NCI-H82 treated with DMSO at 0.1 percent for 48 hours (cell line): ENCODE data around the gene ACTR1A.
"Not testable (repeated sequence)": the region's sequence is repeated elsewhere in the genome, so short reads cannot be mapped to it uniquely, and the experiment has no call there.

Experiments
- DNase-seq: peaks from one replicate; lab custom pipeline; 2025; ENCODE audit not compliant: unreplicated experiment; lab: John Stamatoyannopoulos, UW

Gene ACTR1A

GRCh38 chr10:102515724-102516123 lies 13.2 kb upstream of the ACTR1A start:
- no peak for DNase-seq

GRCh38 chr10:102514487-102515311 lies 12.2 kb upstream of the ACTR1A start:
- no peak for DNase-seq

GRCh38 chr10:102511583-102512274 lies 9.2 kb upstream of the ACTR1A start:
- no peak for DNase-seq

- no peak for DNase-seq
Measured at GRCh38 chr10:102509387-102509786, 6.9 kb upstream of the ACTR1A start.

GRCh38 chr10:102508506-102508905 lies 6.0 kb upstream of the ACTR1A start:
- DNase-seq: no peak

- no peak for DNase-seq
Measured at GRCh38 chr10:102507521-102507920, 5.0 kb upstream of the ACTR1A start.

GRCh38 chr10:102505462-102506115 lies 3.1 kb upstream of the ACTR1A start:
- DNase-seq: no peak

GRCh38 chr10:102504976-102505300 lies 2.4 kb upstream of the ACTR1A start:
- DNase-seq: no peak

GRCh38 chr10:102504179-102504975 lies 1.9 kb upstream of the ACTR1A start:
- no peak for DNase-seq

- DNase-seq: peak; percentile 92
Measured at GRCh38 chr10:102503264-102504178, 1.0 kb upstream of the ACTR1A start, which contains the start of gene SUFU. Gene SUFU, plus strand, starts transcription at chr10:102503972. Its CDS starts 181 bp downstream, at chr10:102504153.

DNA sequence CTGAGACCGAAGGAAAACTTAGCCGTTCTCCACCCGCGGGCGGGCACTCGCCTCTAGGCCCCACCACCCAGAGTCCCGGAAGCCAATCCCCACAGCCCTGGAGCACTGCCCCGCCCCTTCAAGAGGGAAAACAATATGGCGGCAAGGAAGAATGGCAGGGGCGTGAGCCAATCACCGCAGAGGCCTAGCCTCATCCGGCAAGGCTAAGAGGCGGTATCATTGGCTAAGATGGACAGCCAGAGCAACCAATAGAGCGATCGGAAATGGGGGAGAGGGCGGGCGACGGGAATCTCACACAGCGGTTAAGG lies 529 bp downstream of the ACTR1A start:
- peak; percentile 94 for DNase-seq

DNA sequence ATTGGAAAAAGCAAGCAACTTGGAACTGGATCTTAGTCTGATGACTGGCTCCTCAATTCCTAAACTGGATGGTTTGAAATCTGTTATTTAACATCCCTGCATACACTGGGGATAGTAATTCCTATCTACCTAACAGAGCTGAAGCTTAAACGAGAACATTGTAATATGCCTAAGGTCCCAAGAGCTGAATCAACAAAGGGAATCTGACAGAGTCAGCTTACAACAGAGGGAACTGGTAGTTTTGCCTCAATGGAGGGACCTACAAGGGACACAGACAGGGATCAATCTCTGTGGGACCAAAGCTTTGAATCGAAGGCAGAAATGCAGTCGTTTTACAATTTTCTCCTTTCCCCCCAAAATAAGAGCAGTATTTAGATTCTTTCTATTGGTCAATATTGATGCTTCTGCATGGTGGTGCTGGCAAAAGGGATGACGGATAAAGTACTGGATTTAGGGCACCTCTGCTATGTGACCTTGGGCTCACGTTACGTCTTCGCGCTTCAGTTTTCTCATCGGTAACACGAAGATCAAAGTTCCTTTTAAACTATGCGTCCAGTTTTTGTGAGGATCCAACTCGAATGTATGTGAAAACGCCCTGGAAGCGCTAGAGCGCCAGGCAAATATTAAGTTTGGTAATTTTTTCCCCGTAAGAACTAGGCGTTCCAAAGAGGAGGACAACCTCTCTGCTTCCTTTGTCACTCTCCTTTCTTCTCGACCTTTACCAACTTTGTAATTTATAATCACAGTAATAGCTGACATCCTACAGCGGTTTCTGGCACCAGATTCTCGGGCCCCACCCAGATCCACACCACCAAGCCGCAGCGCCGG lies 1.1 kb downstream of the ACTR1A start:
- DNase-seq: no peak

- DNase-seq: not testable (repeated sequence)
Measured at GRCh38 chr10:102500686-102501085, 1.8 kb downstream of the ACTR1A start.

DNA sequence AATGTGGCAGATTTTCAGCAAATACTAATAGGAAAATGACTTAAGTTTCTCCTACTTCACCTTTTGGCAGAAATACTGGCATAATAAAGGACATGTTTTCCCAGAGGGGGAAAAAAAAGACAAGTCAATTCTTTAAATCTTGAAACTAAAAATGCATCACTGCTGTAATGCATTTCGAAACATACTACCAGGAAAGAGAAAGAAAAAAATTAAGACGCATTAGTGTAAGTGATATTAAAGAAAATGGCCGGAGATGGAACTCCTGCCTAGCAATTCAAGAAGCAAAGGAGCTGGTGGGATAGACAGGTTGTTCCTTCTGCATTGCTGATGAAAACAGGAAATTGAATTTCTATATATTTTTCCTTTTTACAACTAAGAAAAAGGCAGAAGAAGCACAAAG lies 3.2 kb downstream of the ACTR1A start:
- no peak for DNase-seq

DNA sequence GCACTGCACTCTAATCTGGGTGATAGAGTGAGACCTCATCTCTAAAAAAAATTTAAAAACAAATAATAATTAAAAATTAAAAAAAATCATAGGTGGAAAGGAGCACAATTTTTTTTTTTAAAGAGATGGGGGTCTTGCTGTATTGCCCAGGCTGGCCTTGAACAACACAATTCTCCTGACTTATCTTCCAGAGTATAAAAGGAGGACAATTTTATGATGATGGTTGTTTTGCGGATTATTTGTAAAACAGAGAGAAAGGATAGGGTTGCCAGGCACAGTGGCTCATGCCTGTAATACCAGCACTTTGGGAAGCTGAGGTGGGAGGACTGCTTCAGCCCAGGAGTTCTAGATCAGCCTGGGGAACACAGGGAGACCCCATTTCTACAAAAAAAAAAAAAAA lies 5.0 kb downstream of the ACTR1A start:
- DNase-seq: no peak

- DNase-seq: no peak
Measured at GRCh38 chr10:102493771-102494170, 8.7 kb downstream of the ACTR1A start.

- no peak for DNase-seq
Measured at GRCh38 chr10:102492983-102493382, 9.5 kb downstream of the ACTR1A start.

DNA sequence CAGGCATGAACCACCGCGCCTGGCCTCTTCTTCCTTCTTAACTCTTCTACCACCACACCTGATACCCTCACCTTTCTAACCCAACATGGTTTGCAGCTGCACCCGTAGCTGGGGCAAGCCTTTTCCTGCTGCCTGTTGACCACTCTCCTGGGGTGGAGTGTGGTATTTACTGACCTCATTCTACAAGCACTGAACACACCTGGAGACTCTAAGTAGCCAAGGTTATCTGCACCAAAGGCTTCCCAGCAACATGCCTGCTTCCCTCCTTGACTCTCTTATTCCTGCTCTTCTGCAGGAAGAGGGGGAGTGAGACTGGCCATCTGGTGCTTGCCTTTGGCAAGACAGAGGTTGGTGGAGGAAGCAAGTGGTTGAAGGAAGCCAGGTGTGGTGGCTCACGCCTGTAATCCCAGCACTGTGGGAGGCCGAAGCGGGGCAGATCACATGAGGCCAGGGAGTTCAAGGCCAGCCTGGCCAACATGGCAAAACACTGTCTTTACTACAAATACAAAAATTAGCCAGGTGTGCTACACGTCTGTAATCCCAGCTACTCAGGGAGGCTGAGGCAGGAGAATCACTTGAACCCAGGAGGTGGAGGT lies 10.1 kb downstream of the ACTR1A start:
- no peak for DNase-seq

DNA sequence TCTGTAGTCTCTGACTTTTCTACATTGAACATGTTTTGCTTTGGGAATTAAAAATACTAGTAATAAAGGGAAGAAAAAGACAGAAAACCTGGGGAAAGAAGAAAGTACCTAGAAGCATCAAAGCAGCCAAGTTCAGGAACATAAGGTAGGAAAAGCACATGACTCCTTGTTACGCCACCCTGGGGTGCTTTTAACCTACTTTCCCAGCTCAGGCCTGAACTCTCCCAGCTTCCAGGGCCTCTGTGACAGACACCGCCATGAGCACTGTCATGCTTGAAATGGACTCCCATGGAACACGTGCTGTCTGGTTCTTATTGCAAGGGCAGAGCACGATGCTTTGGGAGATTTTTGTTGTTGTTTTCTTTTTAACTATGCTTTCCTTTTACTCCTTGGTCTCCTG lies 11.4 kb downstream of the ACTR1A start:
- DNase-seq: no peak
